GM12891 (cell line): ENCODE data around the gene KRTAP9-2.
"Not testable (repeated sequence)": the region's sequence is repeated elsewhere in the genome, so short reads cannot be mapped to it uniquely, and the experiment has no call there.

Experiments
- DNase-seq: peaks from one replicate; pipeline ENCODE4 v3.0.0; 2011; ENCODE audit warnings: low spot score; ENCODE audit not compliant: insufficient read length
- FAIRE-seq: peaks from 2 replicates; lab custom pipeline; 2011; peaks lifted over from hg19 to GRCh38; lab: Jason Lieb, UNC
- PAX5 ChIP-seq: IDR thresholded peaks from 2 replicates; pipeline ENCODE4 v1.6.1; 2011; ENCODE audit warnings: low read length, moderate library complexity, mild to moderate bottlenecking; ENCODE audit not compliant: insufficient read depth, severe bottlenecking
- POLR2A ChIP-seq: IDR thresholded peaks from 2 replicates; pipeline ENCODE4 v1.6.1; 2011; ENCODE audit warnings: low read depth, low read length, control low read depth
- POLR2AphosphoS5 ChIP-seq: IDR thresholded peaks from 2 replicates; pipeline ENCODE4 v1.6.1; 2011; ENCODE audit warnings: low read depth, low read length, control low read depth
- POU2F2 ChIP-seq: IDR thresholded peaks from 2 replicates; pipeline ENCODE4 v1.6.1; 2011; ENCODE audit warnings: low read depth, mild to moderate bottlenecking, control low read depth, low read length, moderate library complexity
- SPI1 ChIP-seq: IDR thresholded peaks from 2 replicates; pipeline ENCODE4 v1.6.1; 2011; ENCODE audit warnings: low read depth, low read length, control low read depth
- TAF1 ChIP-seq: IDR thresholded peaks from 2 replicates; pipeline ENCODE4 v1.6.1; 2011; ENCODE audit warnings: low read depth, low read length, control low read depth

The KRTAP9-2 gene

DNA sequence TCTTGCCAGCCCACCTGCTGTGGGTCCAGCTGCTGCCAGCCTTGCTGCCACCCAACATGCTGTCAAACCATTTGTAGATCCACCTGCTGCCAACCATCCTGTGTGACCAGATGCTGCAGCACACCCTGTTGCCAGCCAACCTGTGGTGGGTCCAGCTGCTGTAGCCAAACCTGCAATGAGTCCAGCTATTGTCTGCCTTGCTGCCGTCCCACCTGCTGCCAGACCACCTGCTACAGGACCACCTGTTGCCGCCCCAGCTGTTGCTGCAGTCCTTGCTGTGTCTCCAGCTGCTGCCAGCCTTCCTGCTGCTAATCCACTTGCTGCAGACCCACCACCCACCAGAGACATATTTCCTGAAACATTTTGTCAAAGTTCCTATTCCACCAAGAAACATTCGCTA is 36.1 kb upstream of the KRTAP9-2 start:
- DNase-seq = no peak
- TF ChIP-seq POU2F2 (no peak), TAF1 (no peak), SPI1 (no peak), POLR2AphosphoS5 (no peak), POLR2A (no peak), PAX5 (no peak)
- no peak for FAIRE-seq

DNA sequence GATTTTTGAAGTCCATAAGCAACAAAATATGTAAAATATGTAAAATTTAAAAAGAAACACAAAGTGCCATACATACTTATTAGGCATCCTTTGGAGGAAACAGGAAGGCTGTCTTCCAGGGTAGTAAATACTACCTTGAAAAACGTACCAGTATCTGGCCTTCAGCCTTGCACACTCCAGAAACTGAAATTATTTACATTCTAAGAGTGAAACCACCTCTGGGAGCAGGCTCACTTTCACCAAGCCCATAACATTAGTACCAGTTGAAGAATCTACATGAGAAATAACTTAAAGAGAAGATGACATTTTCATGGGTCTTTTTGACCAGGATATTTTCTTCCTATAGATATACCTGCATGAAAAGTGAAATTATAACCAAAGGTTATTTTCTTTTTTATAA is 30.4 kb upstream of the KRTAP9-2 start:
- TF ChIP-seq PAX5 = no peak
- no peak for TF ChIP-seq POU2F2
- TF ChIP-seq SPI1 = no peak
- no peak for TF ChIP-seq POLR2AphosphoS5
- TF ChIP-seq POLR2A = no peak
- no peak for TF ChIP-seq TAF1
- FAIRE-seq = no peak
- no peak for DNase-seq

DNA sequence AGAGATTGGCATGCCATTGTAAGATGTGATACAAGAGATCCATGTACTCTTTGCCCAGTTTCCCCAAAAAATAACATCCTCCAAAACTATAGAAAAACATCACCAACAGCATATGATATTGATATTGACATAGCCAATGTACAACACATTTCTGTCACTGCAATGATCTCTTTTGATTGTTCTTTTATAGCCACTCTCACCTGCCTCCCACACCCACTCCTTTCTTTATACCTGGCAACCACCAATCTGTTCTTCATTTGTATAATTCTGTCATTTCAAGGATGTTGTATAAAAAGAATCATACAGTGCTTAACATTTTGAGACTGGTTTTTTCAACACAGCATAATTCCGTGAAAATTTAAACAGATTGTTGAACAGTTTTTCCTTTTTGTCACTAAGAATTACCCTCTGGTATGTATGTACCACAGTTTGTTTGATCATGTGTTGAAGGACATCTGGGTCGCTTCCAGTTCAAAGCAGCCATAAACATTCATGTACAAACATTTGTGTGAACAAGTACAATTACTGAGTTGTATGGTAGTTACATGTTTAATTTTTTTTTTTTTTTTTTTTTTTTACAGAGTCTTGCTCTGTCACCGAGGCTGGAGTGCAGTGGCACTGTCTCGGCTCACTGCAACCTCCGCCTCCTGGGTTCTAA is 26.9 kb upstream of the KRTAP9-2 start:
- TF ChIP-seq TAF1 = no peak
- TF ChIP-seq POU2F2 = no peak
- FAIRE-seq = no peak
- DNase-seq = no peak

DNA sequence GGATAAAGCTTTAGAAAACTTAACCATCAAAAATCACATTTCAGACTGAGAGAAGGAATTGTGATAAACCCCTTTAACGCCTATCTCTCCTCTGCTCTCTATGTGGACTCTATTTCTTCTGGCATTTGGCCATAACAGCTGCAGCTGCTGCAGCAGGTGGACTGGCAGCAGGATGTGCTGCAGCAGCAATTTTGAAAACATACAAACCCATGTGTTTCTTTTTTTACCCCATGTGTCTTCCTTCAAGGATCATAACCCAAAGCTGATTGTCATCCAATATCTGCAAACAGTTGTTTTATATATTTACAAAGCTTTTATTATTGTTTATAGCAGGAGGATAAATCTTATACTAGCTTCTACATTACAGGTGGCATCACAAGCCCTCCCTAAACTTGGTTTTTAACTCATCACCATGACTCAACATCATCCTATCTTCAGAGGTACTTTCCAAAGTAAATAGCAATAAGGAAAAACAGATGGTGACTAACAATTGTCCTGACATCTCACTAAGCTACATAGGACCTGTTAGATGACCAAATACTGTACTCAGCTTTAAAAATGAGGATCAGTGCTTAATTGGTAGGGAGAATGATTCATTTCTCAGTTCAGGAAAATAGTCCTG is 14.5 kb upstream of the KRTAP9-2 start:
- TF ChIP-seq POLR2A (no peak), POU2F2 (no peak), POLR2AphosphoS5 (no peak), PAX5 (no peak), SPI1 (no peak)
- DNase-seq (no peak), FAIRE-seq (no peak)

DNA sequence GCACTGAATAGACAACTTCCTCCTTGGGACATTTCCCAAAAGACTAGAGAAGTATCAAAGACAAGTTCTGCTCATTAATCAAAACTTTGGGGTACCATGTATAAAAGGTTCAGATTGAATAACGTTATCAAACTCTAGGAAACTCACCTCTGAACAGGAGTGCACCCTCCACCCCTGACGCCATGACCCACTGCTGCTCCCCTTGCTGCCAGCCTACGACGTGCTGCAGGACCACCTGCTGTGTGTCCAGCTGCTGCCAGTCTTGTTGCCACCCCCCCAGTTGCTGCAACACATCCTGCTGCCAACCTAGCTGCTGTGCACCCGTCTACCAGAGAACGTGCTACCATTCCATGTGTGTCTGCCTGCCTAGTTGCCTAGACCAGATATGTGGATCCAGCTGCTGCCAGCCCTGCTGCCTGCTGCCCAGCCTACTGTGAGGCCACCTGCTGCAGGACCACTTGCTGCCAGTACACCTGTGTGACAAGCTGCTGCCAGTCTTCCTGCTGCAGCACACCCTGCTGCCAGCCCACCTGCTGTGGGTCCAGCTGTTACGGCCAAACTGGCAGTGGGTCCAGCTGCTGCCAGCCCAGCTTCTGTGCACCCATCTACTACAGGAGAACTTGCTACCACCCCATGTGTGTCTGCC is 13.8 kb upstream of the KRTAP9-2 start:
- DNase-seq = no peak

DNA sequence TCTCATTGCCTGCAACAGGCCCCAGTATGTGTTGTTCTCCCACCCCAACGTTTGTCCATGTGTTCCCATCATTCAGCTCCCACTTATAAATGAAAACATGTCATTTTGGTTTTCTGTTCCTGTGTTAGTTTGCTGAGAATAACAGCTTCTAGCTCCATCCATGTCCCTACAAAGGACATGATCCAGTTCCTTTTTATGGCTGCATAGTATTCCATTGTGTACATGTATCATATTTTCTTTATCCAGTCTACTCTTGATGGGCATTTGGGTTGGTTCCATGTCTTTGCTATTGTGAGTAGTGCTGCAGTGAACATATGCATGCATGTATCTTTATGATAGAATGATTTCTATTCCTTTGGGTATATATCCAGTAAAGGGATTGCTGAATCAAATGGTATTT is 10.8 kb upstream of the KRTAP9-2 start:
- DNase-seq (no peak), FAIRE-seq (no peak)
- TF ChIP-seq POLR2AphosphoS5 = no peak
- TF ChIP-seq POLR2A = no peak
- TF ChIP-seq POU2F2 = no peak
- TF ChIP-seq TAF1 = no peak
- TF ChIP-seq SPI1 = no peak
- no peak for TF ChIP-seq PAX5

More for the DNA sequence above, 13.8 kb upstream of the KRTAP9-2 start:
- TF ChIP-seq SPI1 = no peak
- TF ChIP-seq PAX5 = no peak
- TF ChIP-seq POLR2A = no peak
- no peak for TF ChIP-seq POU2F2
- no peak for TF ChIP-seq TAF1
- TF ChIP-seq POLR2AphosphoS5 = no peak
- no peak for FAIRE-seq

DNA sequence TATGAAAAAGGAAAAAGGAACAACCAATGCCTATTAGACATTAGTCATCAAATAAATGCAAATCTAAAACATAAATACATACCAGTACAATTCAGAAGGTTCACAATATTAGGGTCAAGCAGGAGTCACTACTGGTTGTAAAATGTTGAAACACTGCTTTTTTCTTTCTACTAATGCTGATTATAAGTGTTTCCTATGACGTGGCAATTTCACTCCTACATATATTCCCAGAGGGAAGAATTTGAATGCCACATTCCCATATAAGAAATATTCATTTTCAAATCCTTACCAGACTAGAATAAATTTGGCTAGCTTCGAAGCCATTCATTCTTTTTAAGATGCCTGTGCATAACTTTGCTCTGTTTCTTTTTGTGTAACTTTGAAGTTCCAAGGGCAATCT is 2.6 kb upstream of the KRTAP9-2 start:
- DNase-seq (no peak), FAIRE-seq (no peak)
- TF ChIP-seq POU2F2 (no peak), POLR2A (no peak), SPI1 (no peak), POLR2AphosphoS5 (no peak), TAF1 (no peak), PAX5 (no peak)

DNA sequence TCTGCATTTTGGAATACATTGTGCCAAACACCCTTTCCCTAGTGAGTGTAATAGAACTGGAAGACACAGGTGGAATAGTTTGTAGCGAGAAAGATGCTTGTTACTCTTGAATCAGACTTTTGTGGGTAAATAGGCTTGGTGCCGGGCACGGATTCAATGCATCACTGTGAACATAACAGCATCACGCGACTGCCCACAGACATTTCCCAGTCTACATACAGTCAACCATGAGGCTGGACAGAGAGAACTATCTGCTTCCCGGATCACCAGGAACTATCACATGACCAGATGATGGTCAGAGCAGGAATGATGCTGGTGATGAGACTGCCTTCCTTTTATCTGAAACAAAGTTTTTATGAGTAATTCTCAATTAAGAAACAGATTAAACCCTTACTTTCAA is 397 bp upstream of the KRTAP9-2 start:
- DNase-seq (no peak), FAIRE-seq (no peak)
- TF ChIP-seq POLR2A (no peak), SPI1 (no peak), POU2F2 (no peak), TAF1 (no peak), POLR2AphosphoS5 (no peak), PAX5 (no peak)

DNA sequence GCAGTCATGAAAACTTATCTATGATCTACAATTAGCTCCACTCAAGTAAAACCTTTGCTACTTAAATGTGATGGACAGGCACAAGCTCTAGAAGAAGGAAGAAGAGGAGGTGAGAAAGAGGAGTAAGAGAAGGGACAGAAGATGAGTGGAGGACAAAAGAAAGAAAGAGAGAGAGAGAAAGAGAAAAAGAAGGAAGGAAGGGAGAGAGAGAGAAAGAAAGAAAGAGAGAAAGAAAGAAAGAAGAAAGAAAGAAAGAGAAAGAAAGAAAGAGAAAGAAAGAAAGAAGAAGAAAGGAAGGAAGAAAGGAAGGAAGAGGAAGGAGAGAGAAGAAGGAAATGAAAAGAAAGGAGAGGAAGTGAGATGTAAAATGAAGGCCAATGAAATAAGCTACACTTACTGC is 3.6 kb downstream of the KRTAP9-2 start:
- TF ChIP-seq POU2F2 = no peak
- no peak for TF ChIP-seq SPI1
- TF ChIP-seq POLR2A = no peak
- TF ChIP-seq PAX5 = no peak
- no peak for TF ChIP-seq TAF1
- TF ChIP-seq POLR2AphosphoS5 = no peak
- FAIRE-seq (no peak), DNase-seq (no peak)

DNA sequence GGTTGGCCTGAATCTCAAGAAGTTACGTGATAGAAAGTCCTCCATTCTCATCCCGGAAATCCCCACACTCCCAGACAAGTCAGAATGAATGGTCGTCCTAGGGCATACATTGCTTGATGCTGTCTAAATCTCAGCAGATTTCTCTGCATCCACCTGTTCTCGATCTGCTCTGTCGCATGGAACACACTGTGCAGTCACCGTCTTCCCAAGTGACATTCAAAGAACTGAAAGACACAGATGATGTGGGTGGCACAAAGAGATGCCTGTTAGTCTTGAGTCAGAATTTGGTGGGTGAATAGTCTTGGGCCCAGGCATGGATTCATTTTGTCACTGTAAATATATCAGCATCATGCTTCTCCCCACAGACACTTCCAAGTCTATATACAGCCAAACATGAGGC is 5.3 kb downstream of the KRTAP9-2 start:
- DNase-seq = no peak
- no peak for FAIRE-seq

DNA sequence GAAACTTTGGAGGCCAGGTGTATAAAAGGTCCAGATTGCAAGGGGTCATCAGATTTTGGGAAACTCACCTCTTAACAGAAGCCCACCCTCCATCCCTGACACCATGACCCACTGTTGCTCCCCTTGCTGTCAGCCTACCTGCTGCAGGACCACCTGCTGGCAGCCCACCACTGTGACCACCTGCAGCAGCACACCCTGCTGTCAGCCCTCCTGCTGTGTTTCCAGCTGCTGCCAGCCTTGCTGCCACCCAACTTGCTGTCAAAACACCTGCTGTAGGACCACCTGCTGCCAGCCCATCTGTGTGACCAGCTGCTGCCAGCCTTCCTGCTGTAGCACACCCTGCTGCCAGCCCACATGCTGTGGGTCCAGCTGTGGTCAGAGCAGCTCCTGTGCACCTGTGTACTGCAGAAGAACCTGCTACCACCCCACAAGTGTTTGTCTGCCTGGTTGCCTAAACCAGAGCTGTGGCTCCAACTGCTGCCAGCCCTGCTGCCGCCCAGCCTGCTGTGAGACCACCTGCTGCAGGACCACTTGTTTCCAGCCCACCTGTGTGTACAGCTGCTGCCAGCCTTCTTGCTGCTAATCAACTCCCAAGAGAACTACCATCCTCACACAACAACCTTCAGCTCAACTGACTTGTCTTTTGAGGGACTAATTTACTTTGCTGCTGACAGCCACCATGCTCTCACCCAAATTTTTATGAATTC is 6.1 kb downstream of the KRTAP9-2 start, which contains the start of gene KRTAP9-3:
TSS of gene KRTAP9-3 (plus strand) at position 51 of the 707 bp plus-strand sequence. CDS start at position 104, 53 bp downstream.
- not testable (repeated sequence) for FAIRE-seq, DNase-seq

More for the DNA sequence above, 5.3 kb downstream of the KRTAP9-2 start:
- TF ChIP-seq POLR2A = no peak

DNA sequence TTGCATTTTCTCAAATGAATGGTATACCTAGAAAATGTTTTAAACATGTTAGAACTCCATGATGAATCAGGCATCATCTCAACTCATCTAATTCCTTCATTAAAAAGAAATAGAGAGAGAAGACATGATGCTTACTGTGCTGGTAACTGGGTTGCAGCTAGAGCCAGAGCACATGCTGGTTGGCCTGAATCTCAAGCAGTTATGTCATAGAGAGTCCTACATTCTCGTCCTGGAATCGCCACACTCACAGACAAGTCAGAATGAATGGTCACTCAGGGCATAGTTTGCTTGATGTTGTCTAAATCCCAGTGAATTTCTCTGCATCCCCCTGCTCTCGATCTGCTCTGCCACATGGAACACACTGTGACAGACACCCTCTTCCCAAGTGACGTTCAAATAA is 10.7 kb downstream of the KRTAP9-2 start:
- not testable (repeated sequence) for FAIRE-seq, DNase-seq

DNA sequence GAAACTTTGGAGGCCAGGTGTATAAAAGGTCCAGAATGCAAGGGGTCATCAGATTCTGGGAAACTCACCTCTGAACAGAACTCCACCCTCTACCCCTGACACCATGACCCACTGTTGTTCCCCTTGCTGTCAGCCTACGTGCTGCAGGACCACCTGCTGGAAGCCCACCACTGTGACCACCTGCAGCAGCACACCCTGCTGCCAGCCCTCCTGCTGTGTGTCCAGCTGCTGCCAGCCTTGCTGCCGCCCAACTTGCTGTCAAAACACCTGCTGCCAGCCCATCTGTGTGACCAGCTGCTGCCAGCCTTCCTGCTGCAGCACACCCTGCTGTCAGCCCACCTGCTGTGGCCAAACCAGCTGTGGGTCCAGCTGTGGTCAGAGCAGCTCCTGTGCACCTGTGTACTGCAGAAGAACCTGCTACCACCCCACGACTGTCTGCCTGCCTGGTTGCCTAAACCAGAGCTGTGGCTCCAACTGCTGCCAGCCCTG is 11.5 kb downstream of the KRTAP9-2 start, which contains the start of gene KRTAP9-8:
TSS of gene KRTAP9-8 (plus strand) at position 51 of the 489 bp plus-strand sequence. CDS start at position 104, 53 bp downstream.
- not testable (repeated sequence) for FAIRE-seq

More for the DNA sequence above, 11.5 kb downstream of the KRTAP9-2 start, which contains the start of gene KRTAP9-8:
- DNase-seq = not testable (repeated sequence)
